Immature natural killer cell (primary cell): ENCODE data around the gene ARHGEF2. TPM values are rescaled to one million over a fixed set of nuclear protein-coding genes. Genes with fewer than 3 reads are reported as not detected.

Source experiments
- DNase-seq, 3 donors: peaks; one replicate each; pipeline ENCODE4 v3.0.0; 2022; ENCODE audit warnings: mixed read lengths in 1 of 3
- H3K27ac Mint-ChIP-seq, 6 donors: one replicate each; pipeline ENCODE4 v1.8.0; 2020; ENCODE audit warnings: mixed read lengths in 6 of 6, mild to moderate bottlenecking in 5 of 6, inconsistent platforms in 4 of 6, moderate library complexity in 3 of 6
- H3K27me3 Mint-ChIP-seq, 3 donors: one replicate each; pipeline ENCODE4 v1.8.0; 2020 to 2021; ENCODE audit warnings: low read depth in 3 of 3, mild to moderate bottlenecking in 3 of 3, mixed read lengths in 3 of 3, moderate library complexity in 3 of 3, inconsistent platforms in 1 of 3
- H3K36me3 Mint-ChIP-seq, 3 donors: one replicate each; pipeline ENCODE4 v1.8.0; 2020; ENCODE audit warnings: mixed read lengths in 3 of 3, inconsistent platforms in 2 of 3, mild to moderate bottlenecking in 2 of 3
- H3K4me1 Mint-ChIP-seq, 2 donors: one replicate each; pipeline ENCODE4 v1.8.0; 2020; ENCODE audit warnings: inconsistent platforms in 2 of 2, mild to moderate bottlenecking in 2 of 2, mixed read lengths in 2 of 2, moderate library complexity in 1 of 2
- H3K4me3 Mint-ChIP-seq, 5 donors: one replicate each; pipeline ENCODE4 v1.8.0; 2020; ENCODE audit warnings: mild to moderate bottlenecking in 5 of 5, mixed read lengths in 5 of 5, inconsistent platforms in 3 of 5, moderate library complexity in 3 of 5
- H3K9me3 Mint-ChIP-seq, 6 donors: one replicate each; pipeline ENCODE4 v1.8.0; 2020; ENCODE audit warnings: mild to moderate bottlenecking in 6 of 6, mixed read lengths in 6 of 6, inconsistent platforms in 4 of 6, moderate library complexity in 3 of 6
- polyA plus RNA-seq, 3 donors: library from polyadenylated mRNA; unstranded; fragments of 300-500 nt; fragmentation: Illumina TruSeq; gene quantifications; one replicate each; pipeline ENCODE4 v1.2.3, GENCODE V29; 2021

ARHGEF2 gene
- polyA plus RNA-seq = 10 to 100 TPM in 2 of 3 donors, 1 to 10 TPM in 1; 7.2 to 33.5 (median 11.7) TPM

GRCh38 chr1:155978325-155978972 is at the start of gene ARHGEF2:
Gene ARHGEF2 (minus strand): TSS chr1:155978547. CDS start chr1:155978427, 120 bp downstream.
- DNase-seq = peak; percentile 75 to 77 (median 75)
- Mint-ChIP-seq H3K27me3 (peaks cover 7 to 19% (median 19%) of the 10 kb centered on the region in 3 donors), H3K36me3 (peaks cover 0 to 3% (median 0%) of the 10 kb centered on the region in 3 donors), H3K4me1 (peaks cover 86 to 89% of the 10 kb centered on the region in 2 donors), H3K27ac (peak within 1 kb of the TSS; percentile 89 to 99 (median 94)), H3K4me3 (peak within 1 kb of the TSS; percentile 90 to 98 (median 96)), H3K9me3 (no peaks in the 10 kb centered on the region)

- DNase-seq = no peak
- no peaks in the 10 kb centered on the region for H3K9me3 Mint-ChIP-seq
- H3K27me3 Mint-ChIP-seq = peaks cover 3 to 6% (median 3%) of the 10 kb centered on the region in 3 donors
- no peak overlapping the region for H3K4me3 Mint-ChIP-seq
- no peaks in the 10 kb centered on the region for H3K36me3 Mint-ChIP-seq
- peaks cover 0 to 1% of the 10 kb centered on the region in 2 donors for H3K4me1 Mint-ChIP-seq
- H3K27ac Mint-ChIP-seq = no peak overlapping the region
Measured at GRCh38 chr1:156026588-156026987, 48.2 kb upstream of the ARHGEF2 start.

GRCh38 chr1:156025876-156026275 is 47.5 kb upstream of the ARHGEF2 start:
- H3K4me3 Mint-ChIP-seq = peak overlapping the region in 1 of 5 donors; percentile 20
- H3K9me3 Mint-ChIP-seq = no peaks in the 10 kb centered on the region
- H3K4me1 Mint-ChIP-seq = peaks cover 3 to 4% of the 10 kb centered on the region in 2 donors
- DNase-seq = peak in 1 of 3 donors; percentile 11
- H3K36me3 Mint-ChIP-seq = no peaks in the 10 kb centered on the region
- peaks cover 3 to 6% (median 3%) of the 10 kb centered on the region in 3 donors for H3K27me3 Mint-ChIP-seq
- H3K27ac Mint-ChIP-seq = no peak overlapping the region

GRCh38 chr1:156024801-156025200 is 46.5 kb upstream of the ARHGEF2 start:
- Mint-ChIP-seq H3K27me3 (peaks cover 5 to 6% (median 5%) of the 10 kb centered on the region in 3 donors), H3K4me1 (peaks cover 13% of the 10 kb centered on the region in 2 donors), H3K36me3 (peaks cover 0 to 2% (median 0%) of the 10 kb centered on the region in 3 donors), H3K27ac (no peak overlapping the region), H3K4me3 (no peak overlapping the region), H3K9me3 (no peaks in the 10 kb centered on the region)
- DNase-seq = no peak

GRCh38 chr1:156021954-156022353 is 43.6 kb upstream of the ARHGEF2 start:
- H3K27me3 Mint-ChIP-seq = peaks cover 3 to 6% (median 5%) of the 10 kb centered on the region in 3 donors
- peaks cover 26 to 35% of the 10 kb centered on the region in 2 donors for H3K4me1 Mint-ChIP-seq
- H3K36me3 Mint-ChIP-seq = peaks cover 4 to 14% (median 6%) of the 10 kb centered on the region in 3 donors
- no peak for DNase-seq
- no peaks in the 10 kb centered on the region for H3K9me3 Mint-ChIP-seq
- peak overlapping the region in 2 of 5 donors; percentile 29 to 51 for H3K4me3 Mint-ChIP-seq
- H3K27ac Mint-ChIP-seq = no peak overlapping the region

- no peak for DNase-seq
- Mint-ChIP-seq H3K27ac (peak overlapping the region; percentile 92 to 99 (median 96)), H3K9me3 (no peaks in the 10 kb centered on the region), H3K36me3 (peaks cover 6 to 18% (median 9%) of the 10 kb centered on the region in 3 donors), H3K27me3 (peaks cover 3 to 6% (median 5%) of the 10 kb centered on the region in 3 donors), H3K4me3 (peak overlapping the region; percentile 98 to 99 (median 99)), H3K4me1 (peaks cover 26 to 40% of the 10 kb centered on the region in 2 donors)
Measured at GRCh38 chr1:156021093-156021428, 42.7 kb upstream of the ARHGEF2 start.

GRCh38 chr1:156020293-156021092 is 42.1 kb upstream of the ARHGEF2 start, which contains the start of gene SSR2:
Gene SSR2 (minus strand): TSS chr1:156020951. CDS start chr1:156020167, 784 bp downstream.
- DNase-seq = peak; percentile 83 to 85 (median 84)
- no peaks in the 10 kb centered on the region for H3K9me3 Mint-ChIP-seq
- H3K4me3 Mint-ChIP-seq = peak within 1 kb of the TSS; percentile 98 to 99 (median 99)
- H3K4me1 Mint-ChIP-seq = peaks cover 26 to 40% of the 10 kb centered on the region in 2 donors
- H3K36me3 Mint-ChIP-seq = peaks cover 6 to 18% (median 9%) of the 10 kb centered on the region in 3 donors
- peaks cover 3 to 6% (median 5%) of the 10 kb centered on the region in 3 donors for H3K27me3 Mint-ChIP-seq
- H3K27ac Mint-ChIP-seq = peak within 1 kb of the TSS; percentile 92 to 99 (median 96)

GRCh38 chr1:156019946-156020292 is 41.6 kb upstream of the ARHGEF2 start:
- Mint-ChIP-seq H3K36me3 (peaks cover 6 to 19% (median 9%) of the 10 kb centered on the region in 3 donors), H3K4me1 (peaks cover 26 to 41% of the 10 kb centered on the region in 2 donors), H3K9me3 (no peaks in the 10 kb centered on the region), H3K27me3 (peaks cover under 1 to 5% (median 3%) of the 10 kb centered on the region in 3 donors), H3K27ac (peak overlapping the region; percentile 92 to 99 (median 96)), H3K4me3 (peak overlapping the region; percentile 98 to 99 (median 99))
- no peak for DNase-seq

GRCh38 chr1:156014829-156015228 is 36.5 kb upstream of the ARHGEF2 start:
- Mint-ChIP-seq H3K4me3 (no peak overlapping the region), H3K4me1 (peaks cover 17 to 52% of the 10 kb centered on the region in 2 donors), H3K27ac (no peak overlapping the region), H3K27me3 (no peaks in the 10 kb centered on the region), H3K9me3 (no peaks in the 10 kb centered on the region), H3K36me3 (peaks cover 17 to 51% (median 35%) of the 10 kb centered on the region in 3 donors)
- no peak for DNase-seq

GRCh38 chr1:156012051-156012817 is 33.9 kb upstream of the ARHGEF2 start:
- no peak for DNase-seq
- no peaks in the 10 kb centered on the region for H3K9me3 Mint-ChIP-seq
- H3K4me3 Mint-ChIP-seq = no peak overlapping the region
- peaks cover 3 to 32% of the 10 kb centered on the region in 2 donors for H3K4me1 Mint-ChIP-seq
- H3K36me3 Mint-ChIP-seq = peaks cover 17 to 54% (median 31%) of the 10 kb centered on the region in 3 donors
- no peaks in the 10 kb centered on the region for H3K27me3 Mint-ChIP-seq
- H3K27ac Mint-ChIP-seq = peak overlapping the region in 2 of 6 donors; percentile 51 to 76

- H3K27me3 Mint-ChIP-seq = no peaks in the 10 kb centered on the region
- no peaks in the 10 kb centered on the region for H3K9me3 Mint-ChIP-seq
- peak overlapping the region in 3 of 6 donors; percentile 13 to 60 (median 24) for H3K27ac Mint-ChIP-seq
Measured at GRCh38 chr1:156009404-156009803, 31.1 kb upstream of the ARHGEF2 start.

GRCh38 chr1:156006666-156007376 is 28.5 kb upstream of the ARHGEF2 start:
- no peak overlapping the region for H3K4me3 Mint-ChIP-seq
- H3K27me3 Mint-ChIP-seq = no peaks in the 10 kb centered on the region
- no peak for DNase-seq
- H3K9me3 Mint-ChIP-seq = no peaks in the 10 kb centered on the region
- H3K4me1 Mint-ChIP-seq = peaks cover 28 to 37% of the 10 kb centered on the region in 2 donors
- H3K36me3 Mint-ChIP-seq = peaks cover 11 to 28% (median 15%) of the 10 kb centered on the region in 3 donors
- H3K27ac Mint-ChIP-seq = peak overlapping the region in 5 of 6 donors; percentile 13 to 66 (median 44)

More at GRCh38 chr1:156009404-156009803, 31.1 kb upstream of the ARHGEF2 start:
- no peak overlapping the region for H3K4me3 Mint-ChIP-seq
- DNase-seq = no peak
- peaks cover 21 to 42% of the 10 kb centered on the region in 2 donors for H3K4me1 Mint-ChIP-seq
- H3K36me3 Mint-ChIP-seq = peaks cover 17 to 41% (median 23%) of the 10 kb centered on the region in 3 donors
